NCI-H1436 (cell line): ENCODE measurements around the gene CHPF2.

Experiments used
- DNase-seq: peaks from one replicate; lab custom pipeline; 2025; lab: John Stamatoyannopoulos, UW

The CHPF2 gene

GRCh38 chr7:151246102-151246850 is 14.0 kb downstream of the CHPF2 start:
- no peak for DNase-seq

- no peak for DNase-seq
Observed at GRCh38 chr7:151246851-151247580, 14.7 kb downstream of the CHPF2 start.

DNA sequence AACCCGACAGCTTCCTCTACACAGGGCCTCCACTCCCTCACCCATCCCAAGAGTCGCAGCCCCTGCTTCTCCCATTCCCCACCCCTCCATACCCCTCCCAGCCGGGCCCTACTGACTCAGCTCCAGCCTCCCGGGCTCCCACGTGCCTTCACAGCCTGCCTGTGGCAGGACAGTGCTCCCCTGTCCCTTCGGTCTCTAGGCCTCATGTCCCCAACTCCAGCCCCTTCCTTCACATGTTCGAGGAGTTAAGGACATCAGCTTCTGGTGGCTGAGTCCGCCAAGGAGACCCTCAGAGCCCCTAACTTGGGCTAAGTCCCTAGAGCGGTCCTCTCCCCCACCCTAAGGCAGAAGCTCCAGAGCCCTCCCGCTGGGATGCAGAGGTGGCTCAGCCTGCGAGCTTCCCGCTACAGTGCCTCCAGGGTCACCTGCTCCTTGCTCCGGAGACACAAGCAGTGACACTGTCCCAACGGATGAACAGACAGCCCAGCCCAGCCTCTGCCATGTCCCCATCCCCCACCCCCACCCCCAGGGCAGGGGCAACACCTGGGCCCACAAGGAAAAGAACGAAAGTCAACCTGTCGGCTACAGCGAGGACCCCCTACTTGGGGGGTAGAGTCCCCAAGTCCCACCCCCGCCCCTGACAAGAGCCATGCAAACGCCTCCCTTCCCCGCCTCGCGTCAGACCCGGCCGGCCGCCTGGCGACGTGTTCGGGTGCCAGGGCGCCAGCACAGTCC is 15.5 kb downstream of the CHPF2 start:
- DNase-seq = no peak

DNA sequence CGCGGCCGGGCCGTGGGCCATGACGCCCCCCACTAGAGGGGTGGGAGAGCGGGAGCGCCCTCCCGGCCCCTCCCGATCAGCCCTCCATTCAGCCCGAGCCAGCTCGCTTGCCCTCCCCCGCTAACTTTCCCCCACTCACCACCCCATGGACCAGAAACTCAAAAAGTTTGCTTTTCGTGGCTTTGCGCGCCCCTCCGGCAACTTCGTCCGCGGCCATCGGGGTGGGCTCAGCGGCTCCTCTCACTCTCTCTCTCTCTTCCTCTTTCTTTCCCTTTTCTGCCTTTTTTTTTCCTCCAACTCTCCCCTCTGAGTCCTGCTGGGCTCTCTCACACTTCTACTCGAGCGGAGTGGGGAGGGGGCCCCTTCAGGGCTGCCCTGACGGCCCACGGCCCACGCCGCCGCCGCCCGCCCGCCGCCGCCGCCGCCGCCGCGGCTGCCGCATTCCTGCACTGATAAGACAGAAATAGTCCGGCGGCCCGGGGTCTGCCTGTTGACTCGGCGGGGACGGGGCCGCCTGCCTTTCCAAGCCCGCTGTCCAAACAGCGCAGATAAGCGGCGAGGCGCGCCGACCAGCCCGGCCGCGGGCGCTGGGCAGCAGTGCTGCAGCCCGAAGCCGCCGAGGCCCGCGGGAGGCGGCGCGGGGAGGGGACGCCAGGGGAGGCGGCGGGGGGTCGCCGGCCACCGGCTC is 16.2 kb downstream of the CHPF2 start, which contains the start of gene SMARCD3:
SMARCD3 (minus strand) TSS at position 349 of the 688 bp plus-strand sequence; CDS start at position 217, 132 bp downstream.
- no peak for DNase-seq

DNA sequence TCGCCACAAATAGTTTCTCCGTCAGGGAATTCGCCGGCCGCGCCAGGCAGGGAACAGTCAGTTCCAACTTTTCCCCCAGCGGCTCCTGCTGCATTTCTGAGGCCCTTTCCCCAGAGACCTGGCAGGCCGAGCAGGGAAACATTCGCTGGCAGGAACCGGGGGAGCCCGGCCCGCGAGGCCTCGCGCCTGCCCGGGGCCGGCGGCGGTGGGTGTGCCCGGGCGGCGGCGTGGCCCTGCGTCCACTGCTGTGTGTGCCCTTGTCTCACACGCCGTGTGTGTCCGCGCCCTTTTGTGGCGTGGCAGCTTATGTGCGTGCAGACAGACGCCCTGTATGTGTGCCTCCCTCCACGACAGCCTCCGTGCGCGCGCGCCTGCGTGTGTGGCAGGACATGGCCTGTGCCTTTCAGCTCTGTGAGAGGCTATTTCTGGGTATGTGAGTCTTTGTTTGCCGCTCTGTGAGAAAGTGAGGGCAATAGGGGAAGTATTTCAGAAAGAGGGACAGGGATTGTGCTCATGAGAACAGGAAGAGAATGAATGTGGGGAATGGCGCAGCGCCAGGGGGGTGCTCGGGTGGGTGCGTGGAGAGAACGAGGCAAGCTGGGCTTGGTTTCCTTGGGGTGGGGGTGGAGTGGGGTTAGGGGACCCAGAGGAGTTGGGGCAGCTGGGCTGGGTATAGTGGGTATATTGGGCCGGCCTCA is 16.9 kb downstream of the CHPF2 start:
- no peak for DNase-seq

GRCh38 chr7:151249732-151250072 is 17.4 kb downstream of the CHPF2 start:
- DNase-seq = no peak

DNA sequence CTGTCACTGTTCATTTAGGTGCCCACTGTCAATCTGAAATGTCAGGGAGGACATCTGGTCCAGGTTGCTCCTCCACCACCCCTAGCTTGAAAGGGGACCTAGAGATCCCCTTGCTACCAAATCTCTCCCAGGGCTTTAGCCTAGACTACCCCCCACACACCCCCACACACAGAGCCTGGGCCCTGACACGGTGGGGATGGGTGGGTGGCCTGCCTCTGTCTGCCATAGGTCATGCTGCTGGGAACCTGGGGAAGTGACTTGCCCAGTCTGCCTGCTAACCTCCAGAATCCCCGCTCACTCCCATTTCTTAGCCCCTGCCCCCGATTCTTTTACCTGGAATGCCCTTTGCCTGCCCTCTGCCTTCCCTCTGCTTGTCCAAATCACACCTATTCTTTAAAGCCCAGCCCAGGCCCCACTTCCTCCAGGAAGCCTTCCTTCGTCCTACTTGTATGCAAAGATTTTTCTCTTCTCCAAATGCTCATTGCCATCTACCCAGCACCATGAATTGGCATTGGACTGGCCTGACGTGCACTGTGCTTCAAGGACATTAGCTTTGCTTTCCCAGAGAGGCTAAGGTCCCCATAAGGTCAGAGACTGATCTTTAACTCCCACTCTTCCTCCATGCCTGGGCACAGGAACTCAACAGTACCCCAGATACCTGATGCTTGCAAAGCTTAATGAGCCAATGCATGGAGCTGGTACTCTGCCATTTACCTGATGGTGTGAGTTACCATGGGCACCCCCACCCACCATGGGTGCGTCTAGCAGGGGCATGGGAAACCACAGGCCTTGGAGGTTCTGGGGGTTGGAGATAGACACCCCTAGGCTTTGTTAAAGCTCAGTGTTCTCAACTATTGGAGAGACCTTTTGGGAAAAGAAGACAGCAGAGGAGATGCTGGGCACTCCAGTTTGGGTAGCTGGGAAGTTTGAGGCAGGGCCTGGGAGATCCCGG is 18.2 kb downstream of the CHPF2 start:
- no peak for DNase-seq

- no peak for DNase-seq
Observed at GRCh38 chr7:151251328-151251688, 19.0 kb downstream of the CHPF2 start.

GRCh38 chr7:151251689-151252560 is 19.6 kb downstream of the CHPF2 start:
- peak; percentile 34 for DNase-seq

DNA sequence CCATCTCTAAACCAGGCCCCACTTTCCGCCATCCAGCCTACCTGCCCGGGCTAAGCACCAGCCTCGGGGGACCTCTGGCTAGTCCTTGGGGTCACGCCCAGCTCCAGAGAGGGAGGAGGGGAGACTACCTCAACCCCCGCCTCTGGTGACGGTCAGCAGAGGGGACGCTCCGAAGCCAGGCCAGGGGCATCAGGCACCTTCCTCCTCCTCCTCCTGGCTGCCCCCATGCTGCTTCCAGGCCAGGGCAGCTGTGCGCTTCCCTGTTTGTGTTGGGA is 20.2 kb downstream of the CHPF2 start:
- no peak for DNase-seq

DNA sequence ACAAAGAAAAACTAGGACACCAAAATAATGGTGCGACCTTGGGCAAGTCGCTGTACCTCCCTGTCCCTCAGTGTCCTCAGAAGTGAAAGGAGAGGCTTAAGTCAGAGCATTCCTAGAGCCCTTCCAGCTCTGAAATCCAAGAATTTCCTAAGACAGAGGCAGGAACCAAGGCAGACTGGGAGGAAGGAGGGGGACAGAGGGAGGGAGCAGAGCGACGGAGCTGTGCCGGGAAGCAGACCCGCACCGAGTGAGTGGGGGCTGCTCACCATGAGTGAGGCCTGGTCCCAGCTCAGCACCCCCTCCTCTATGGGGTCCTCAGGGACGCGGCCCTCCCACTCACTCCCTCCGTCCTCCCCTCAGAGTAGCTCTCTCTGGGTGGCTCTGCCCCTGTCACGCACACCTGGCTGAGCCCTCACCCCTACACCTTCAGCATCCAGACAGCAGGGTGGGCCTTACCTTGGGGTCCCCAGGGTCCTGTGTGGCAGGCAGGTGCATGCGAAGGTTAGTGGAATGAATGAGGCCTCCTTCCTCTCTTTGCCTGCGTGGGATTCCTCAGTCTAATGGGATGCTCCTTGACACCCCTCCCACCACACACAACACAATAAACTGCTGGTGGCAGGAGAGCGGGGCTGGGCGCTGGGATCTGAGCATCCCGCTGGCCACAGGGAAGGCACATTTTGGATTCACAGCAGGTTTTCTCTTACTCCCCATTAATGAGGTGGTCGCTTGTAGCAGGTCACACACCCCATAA is 20.9 kb downstream of the CHPF2 start:
- no peak for DNase-seq

GRCh38 chr7:151254316-151254715 is 22.0 kb downstream of the CHPF2 start:
- DNase-seq = no peak

DNA sequence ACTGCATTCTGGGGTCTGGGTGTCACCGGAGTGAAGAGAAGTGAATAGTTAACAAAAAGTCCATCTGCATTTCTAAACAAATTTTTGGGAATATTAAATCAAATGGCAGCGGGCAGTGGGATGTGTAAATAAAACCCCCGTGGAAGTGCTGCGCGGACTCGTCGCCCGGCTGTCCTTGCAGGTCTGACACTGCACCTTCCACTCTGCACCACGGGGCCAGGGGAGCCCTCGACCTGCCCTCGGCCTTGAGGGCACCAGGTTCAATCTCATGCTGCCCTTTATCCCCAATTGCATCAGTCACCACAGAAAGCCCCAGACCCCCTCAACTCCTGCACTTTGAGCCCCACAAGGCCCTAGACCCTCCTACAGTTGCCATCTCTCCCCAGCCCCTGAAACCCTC is 22.6 kb downstream of the CHPF2 start:
- no peak for DNase-seq

DNA sequence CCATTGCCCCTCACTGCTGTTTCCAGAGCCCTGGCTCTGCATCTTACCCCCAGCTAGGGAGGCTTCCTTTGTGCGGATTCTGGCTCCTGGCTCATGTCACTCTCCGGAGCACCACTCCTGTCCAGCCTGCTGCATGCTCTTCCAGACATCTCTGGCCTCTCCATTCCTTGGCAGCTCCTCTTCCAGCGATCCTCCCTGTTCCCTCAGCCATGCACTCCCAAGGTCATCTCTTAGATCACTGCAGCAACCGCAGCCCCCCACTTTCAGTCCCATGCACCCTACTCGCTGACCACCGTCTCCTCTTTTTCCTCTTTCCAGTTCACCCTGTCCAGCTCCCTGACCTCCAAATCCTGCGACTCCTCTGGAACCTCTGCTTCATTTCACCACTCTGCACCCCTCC is 23.1 kb downstream of the CHPF2 start:
- DNase-seq = no peak

GRCh38 chr7:151256410-151257045 is 24.2 kb downstream of the CHPF2 start:
- no peak for DNase-seq

DNA sequence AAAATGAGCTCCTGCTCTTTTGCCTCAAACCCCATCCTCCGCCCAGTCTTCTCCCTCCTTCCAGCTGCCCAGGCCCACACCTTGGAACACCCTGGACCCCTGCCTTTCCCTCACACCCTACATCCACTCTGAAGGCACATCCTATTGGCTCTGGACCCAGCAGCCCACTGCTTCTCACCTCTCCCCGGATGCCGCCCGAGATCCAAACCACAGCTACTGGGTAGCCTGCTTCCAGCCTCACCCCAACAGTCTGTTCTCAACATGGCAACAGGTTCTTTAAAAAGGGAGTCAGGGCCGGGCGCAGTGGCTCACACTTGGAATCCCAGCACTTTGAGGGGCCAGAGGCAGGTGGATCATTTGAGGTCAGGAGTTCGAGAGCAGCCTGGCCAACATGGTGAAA is 25.7 kb downstream of the CHPF2 start:
- no peak for DNase-seq

DNA sequence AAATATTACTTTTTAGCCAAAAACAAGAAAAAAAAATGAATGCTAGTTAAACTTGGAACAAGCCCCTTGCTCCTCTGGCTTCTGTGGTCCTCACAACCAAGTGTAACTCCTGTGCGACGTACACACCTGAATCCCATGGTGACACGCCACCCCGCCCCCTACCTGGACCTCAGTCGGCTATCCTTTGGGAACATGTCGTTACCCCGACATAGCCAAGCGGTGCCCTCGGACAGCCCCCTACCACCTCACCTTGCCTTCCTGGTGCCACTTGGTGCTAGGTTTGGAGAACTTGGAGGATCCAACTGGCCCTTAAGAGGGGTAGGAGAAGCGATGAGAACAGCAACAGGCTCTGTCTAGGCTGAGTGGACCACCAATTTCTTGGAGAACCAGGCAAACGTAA is 28.2 kb downstream of the CHPF2 start:
- no peak for DNase-seq

GRCh38 chr7:151260883-151261282 is 28.6 kb downstream of the CHPF2 start:
- DNase-seq = no peak

DNA sequence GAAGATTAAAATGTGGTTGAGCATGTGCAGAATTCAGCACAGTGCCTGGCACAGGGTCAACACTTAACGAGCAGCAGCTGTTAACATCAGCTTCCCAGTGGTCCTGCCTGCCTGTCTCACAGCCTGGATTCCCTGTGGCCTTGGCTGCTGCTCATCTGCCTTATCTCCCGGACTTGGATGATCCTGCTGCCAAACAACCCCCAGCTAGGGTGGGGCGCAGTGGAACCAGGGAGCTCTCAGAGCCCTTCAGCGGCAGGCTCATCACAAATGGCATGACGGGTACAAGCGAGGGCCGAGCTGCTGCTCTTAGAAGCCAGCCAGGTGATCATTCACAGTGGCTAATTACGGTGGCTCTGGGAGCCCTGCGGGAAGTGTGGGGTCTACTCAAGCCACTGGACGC is 29.2 kb downstream of the CHPF2 start:
- DNase-seq = no peak
